Measurements from ENCODE around the gene C20orf173.
"Not testable (repeated sequence)": the region's sequence is repeated elsewhere in the genome, so short reads cannot be mapped to it uniquely, and the experiment has no call there.

C20orf173 gene

DNA sequence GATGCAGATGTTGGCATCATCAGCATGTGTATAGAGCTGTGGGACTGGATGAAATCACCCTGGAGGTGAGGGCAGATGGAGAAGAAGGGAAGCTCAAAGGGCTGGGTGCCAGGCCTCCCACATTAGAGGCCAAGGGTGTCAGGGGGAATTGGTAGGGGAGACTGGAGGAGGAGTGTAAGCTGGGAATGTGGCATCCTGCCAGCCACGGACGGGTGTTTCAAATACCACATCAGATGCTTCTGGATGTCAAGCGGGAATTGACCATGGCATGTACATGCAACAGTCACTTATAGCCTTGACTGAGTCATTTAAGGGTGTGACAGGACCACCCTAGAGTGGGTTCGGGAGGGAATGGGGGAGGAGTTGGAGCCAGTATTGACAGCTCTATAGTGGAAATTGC lies 22.1 kb upstream of the C20orf173 start:
- H3K9ac ChIP-seq (ENCODE audit: insufficient read length, low read depth): no peak overlapping the region
- H3K9me3 ChIP-seq (ENCODE audit: insufficient read depth, low read length): no peaks in the 10 kb centered on the region
- H3K27me3 ChIP-seq (ENCODE audit: insufficient read depth, insufficient read length): no peaks in the 10 kb centered on the region
- TF ChIP-seq YY1 (IDR thresholded peaks at IDR 0.05; ENCODE audit: insufficient read depth, insufficient read length) (no peak), SUZ12 (IDR thresholded peaks at IDR 0.05; ENCODE audit: extremely low read depth, insufficient read depth, insufficient read length) (no peak), ZNF274 (IDR thresholded peaks at IDR 0.05; ENCODE audit: low read depth, low read length) (no peak)
- H3K4me1 ChIP-seq (ENCODE audit: insufficient read depth, insufficient read length): no peaks in the 10 kb centered on the region
- H3K36me3 ChIP-seq (ENCODE audit: insufficient read depth, insufficient read length, low read length): peaks cover 92% of the 10 kb centered on the region
- DNase-seq (ENCODE audit: low read depth, low spot score): no peak
- H3K4me3 ChIP-seq (ENCODE audit: insufficient read length, low read depth): no peak overlapping the region

DNA sequence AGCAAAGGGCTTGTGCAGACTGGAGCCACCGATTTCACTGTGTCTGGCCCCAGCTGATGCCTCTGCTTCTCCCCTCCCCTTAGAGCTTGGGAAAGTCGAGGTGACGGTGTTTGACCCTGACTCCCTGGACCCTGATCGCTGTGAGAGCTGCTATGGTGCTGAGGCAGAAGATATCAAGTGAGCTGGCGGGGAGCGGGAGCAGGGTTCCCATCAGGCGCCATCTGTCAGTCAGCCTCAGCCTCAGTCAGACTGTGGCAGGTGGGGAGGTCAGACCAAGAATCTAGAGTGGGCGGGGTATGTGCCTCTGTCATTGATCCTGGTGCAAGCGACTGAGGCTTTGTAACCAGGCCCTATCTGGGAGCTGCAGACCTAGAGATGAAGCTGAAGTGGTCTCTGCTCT lies 17.9 kb upstream of the C20orf173 start:
- no peak for DNase-seq (ENCODE audit: low read depth, low spot score)
- Histone ChIP-seq H3K27me3 (ENCODE audit: insufficient read depth, insufficient read length) (no peaks in the 10 kb centered on the region), H3K4me1 (ENCODE audit: insufficient read depth, insufficient read length) (peaks cover 5% of the 10 kb centered on the region), H3K9me3 (ENCODE audit: insufficient read depth, low read length) (no peaks in the 10 kb centered on the region), H3K4me3 (ENCODE audit: insufficient read length, low read depth) (no peak overlapping the region), H3K36me3 (ENCODE audit: insufficient read depth, insufficient read length, low read length) (peaks cover 88% of the 10 kb centered on the region), H3K9ac (ENCODE audit: insufficient read length, low read depth) (no peak overlapping the region)
- TF ChIP-seq YY1 (IDR thresholded peaks at IDR 0.05; ENCODE audit: insufficient read depth, insufficient read length) (no peak), ZNF274 (IDR thresholded peaks at IDR 0.05; ENCODE audit: low read depth, low read length) (no peak), SUZ12 (IDR thresholded peaks at IDR 0.05; ENCODE audit: extremely low read depth, insufficient read depth, insufficient read length) (no peak)

DNA sequence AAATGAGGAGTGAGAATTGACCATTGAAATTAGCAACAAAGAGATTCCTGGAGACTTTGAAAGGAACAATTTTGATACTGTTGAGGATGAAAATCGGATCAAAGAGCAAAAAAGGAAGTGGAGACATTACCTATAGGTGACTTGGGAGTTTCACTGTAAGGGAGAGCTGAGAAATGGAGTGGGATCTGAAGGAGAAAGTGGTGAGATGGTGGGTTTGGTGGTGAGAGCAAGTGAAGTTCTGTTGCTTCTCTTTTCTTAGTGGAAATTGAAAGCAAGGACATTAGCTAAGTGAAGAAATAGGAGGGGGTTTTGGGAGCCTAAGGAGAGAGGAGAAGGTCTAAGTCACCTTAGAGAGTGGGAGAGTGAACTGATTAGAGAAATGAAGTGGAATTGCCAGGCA lies 16.7 kb upstream of the C20orf173 start:
- TF ChIP-seq YY1 (IDR thresholded peaks at IDR 0.05; ENCODE audit: insufficient read depth, insufficient read length): no peak
- no peak for TF ChIP-seq SUZ12 (IDR thresholded peaks at IDR 0.05; ENCODE audit: extremely low read depth, insufficient read depth, insufficient read length)
- no peak for TF ChIP-seq ZNF274 (IDR thresholded peaks at IDR 0.05; ENCODE audit: low read depth, low read length)
- DNase-seq (ENCODE audit: low read depth, low spot score): no peak
- peaks cover 5% of the 10 kb centered on the region for H3K4me1 ChIP-seq (ENCODE audit: insufficient read depth, insufficient read length)
- no peak overlapping the region for H3K4me3 ChIP-seq (ENCODE audit: insufficient read length, low read depth)
- H3K9ac ChIP-seq (ENCODE audit: insufficient read length, low read depth): no peak overlapping the region
- H3K36me3 ChIP-seq (ENCODE audit: insufficient read depth, insufficient read length, low read length): peaks cover 76% of the 10 kb centered on the region
- no peaks in the 10 kb centered on the region for H3K9me3 ChIP-seq (ENCODE audit: insufficient read depth, low read length)
- H3K27me3 ChIP-seq (ENCODE audit: insufficient read depth, insufficient read length): no peaks in the 10 kb centered on the region

GRCh38 chr20:35544941-35545340 lies 15.5 kb upstream of the C20orf173 start:
- peaks cover 68% of the 10 kb centered on the region for H3K36me3 ChIP-seq (ENCODE audit: insufficient read depth, insufficient read length, low read length)

GRCh38 chr20:35544436-35544835 lies 15.0 kb upstream of the C20orf173 start:
- Histone ChIP-seq H3K36me3 (ENCODE audit: insufficient read depth, insufficient read length, low read length) (peaks cover 65% of the 10 kb centered on the region), H3K9ac (ENCODE audit: insufficient read length, low read depth) (no peak overlapping the region), H3K27me3 (ENCODE audit: insufficient read depth, insufficient read length) (no peaks in the 10 kb centered on the region), H3K9me3 (ENCODE audit: insufficient read depth, low read length) (no peaks in the 10 kb centered on the region), H3K4me1 (ENCODE audit: insufficient read depth, insufficient read length) (peaks cover 5% of the 10 kb centered on the region), H3K4me3 (ENCODE audit: insufficient read length, low read depth) (no peak overlapping the region)
- no peak for DNase-seq (ENCODE audit: low read depth, low spot score)
- TF ChIP-seq YY1 (IDR thresholded peaks at IDR 0.05; ENCODE audit: insufficient read depth, insufficient read length) (no peak), ZNF274 (IDR thresholded peaks at IDR 0.05; ENCODE audit: low read depth, low read length) (no peak), SUZ12 (IDR thresholded peaks at IDR 0.05; ENCODE audit: extremely low read depth, insufficient read depth, insufficient read length) (no peak)

More at GRCh38 chr20:35544941-35545340, 15.5 kb upstream of the C20orf173 start:
- not testable (repeated sequence) for H3K9ac ChIP-seq (ENCODE audit: insufficient read length, low read depth); H3K4me1 ChIP-seq (ENCODE audit: insufficient read depth, insufficient read length); H3K27me3 ChIP-seq (ENCODE audit: insufficient read depth, insufficient read length); DNase-seq (ENCODE audit: low read depth, low spot score); H3K4me3 ChIP-seq (ENCODE audit: insufficient read length, low read depth); H3K9me3 ChIP-seq (ENCODE audit: insufficient read depth, low read length)

GRCh38 chr20:35542990-35543389 lies 13.5 kb upstream of the C20orf173 start:
- Histone ChIP-seq H3K9ac (ENCODE audit: insufficient read length, low read depth) (no peak overlapping the region), H3K36me3 (ENCODE audit: insufficient read depth, insufficient read length, low read length) (peaks cover 51% of the 10 kb centered on the region), H3K4me3 (ENCODE audit: insufficient read length, low read depth) (peak overlapping the region; percentile 88), H3K27me3 (ENCODE audit: insufficient read depth, insufficient read length) (no peaks in the 10 kb centered on the region), H3K9me3 (ENCODE audit: insufficient read depth, low read length) (no peaks in the 10 kb centered on the region), H3K4me1 (ENCODE audit: insufficient read depth, insufficient read length) (peaks cover 5% of the 10 kb centered on the region)
- no peak for DNase-seq (ENCODE audit: low read depth, low spot score)
- TF ChIP-seq ZNF274 (IDR thresholded peaks at IDR 0.05; ENCODE audit: low read depth, low read length): no peak
- TF ChIP-seq YY1 (IDR thresholded peaks at IDR 0.05; ENCODE audit: insufficient read depth, insufficient read length): no peak
- TF ChIP-seq SUZ12 (IDR thresholded peaks at IDR 0.05; ENCODE audit: extremely low read depth, insufficient read depth, insufficient read length): no peak

- H3K9ac ChIP-seq (ENCODE audit: insufficient read length, low read depth): peak within 1 kb of the TSS; percentile 88
- H3K27me3 ChIP-seq (ENCODE audit: insufficient read depth, insufficient read length): no peaks in the 10 kb centered on the region
- DNase-seq (ENCODE audit: low read depth, low spot score): peak; percentile 98
- H3K4me3 ChIP-seq (ENCODE audit: insufficient read length, low read depth): peak within 1 kb of the TSS; percentile 88
- peaks cover 5% of the 10 kb centered on the region for H3K4me1 ChIP-seq (ENCODE audit: insufficient read depth, insufficient read length)
- TF ChIP-seq SUZ12 (IDR thresholded peaks at IDR 0.05; ENCODE audit: extremely low read depth, insufficient read depth, insufficient read length) (no peak), YY1 (IDR thresholded peaks at IDR 0.05; ENCODE audit: insufficient read depth, insufficient read length) (no peak), ZNF274 (IDR thresholded peaks at IDR 0.05; ENCODE audit: low read depth, low read length) (no peak)
- peaks cover 42% of the 10 kb centered on the region for H3K36me3 ChIP-seq (ENCODE audit: insufficient read depth, insufficient read length, low read length)
- H3K9me3 ChIP-seq (ENCODE audit: insufficient read depth, low read length): no peaks in the 10 kb centered on the region
These were observed 12.6 kb upstream of the C20orf173 start, which contains the start of gene ERGIC3 for GRCh38 chr20:35541783-35542662. ERGIC3 (plus strand) TSS chr20:35542078; CDS start chr20:35542098, 20 bp downstream.

Data from NT2/D1 (cell line).